NT2/D1 (cell line): ENCODE data around the gene D2HGDH.

Experiments
- YY1 ChIP-seq: IDR thresholded peaks from 2 replicates; pipeline ENCODE4 v1.6.1; 2011; ENCODE audit not compliant: insufficient read length, insufficient read depth
- ZNF274 ChIP-seq: IDR thresholded peaks from 2 replicates; pipeline ENCODE4 v1.6.1; 2011; ENCODE audit warnings: mild to moderate bottlenecking, low read depth, low read length

GRCh38 chr2:241720099-241720498, 14.3 kb upstream of the D2HGDH start:
- TF ChIP-seq ZNF274 (no peak), YY1 (no peak)
